Cardiac muscle cell (in vitro differentiated cells and primary cell): ENCODE results near the gene INPP4A. TPM values are rescaled to one million over a fixed set of nuclear protein-coding genes. Genes with fewer than 3 reads are reported as not detected.

Source experiments
- DNase-seq, 2 donors: peaks; one replicate each; pipeline versions ENCODE4 v3.0.0 to v3.0.0-alpha.2; 2010 to 2017; ENCODE audit warnings: low read depth in 1 of 2, low spot score in 1 of 2
- H3K27ac ChIP-seq: fragments of 200-600 bp; sonication (generic); 2 replicates; pipeline ENCODE4 v1.5.1; 2016
- H3K27me3 ChIP-seq: fragments of 200-600 bp; sonication (generic); 2 replicates; pipeline ENCODE4 v1.6.0; 2016; ENCODE audit warnings: control low read depth
- H3K36me3 ChIP-seq: fragments of 200-600 bp; sonication (generic); 2 replicates; pipeline ENCODE4 v1.5.1; 2016; ENCODE audit warnings: control low read depth
- H3K4me1 ChIP-seq: fragments of 200-600 bp; sonication (generic); 2 replicates; pipeline ENCODE4 v1.8.1; 2017; ENCODE audit warnings: low read depth, mild to moderate bottlenecking, mixed run types
- H3K4me3 ChIP-seq: fragments of 200-600 bp; sonication (generic); 2 replicates; pipeline ENCODE4 v1.5.1; 2016; ENCODE audit warnings: mild to moderate bottlenecking
- H3K9me3 ChIP-seq: fragments of 200-600 bp; sonication (generic); 2 replicates; pipeline ENCODE4 v1.5.1; 2017; ENCODE audit warnings: low read depth, mild to moderate bottlenecking, control low read depth
- polyA plus RNA-seq: library from polyadenylated mRNA; unstranded; fragments of >200 nt; fragmentation: Nextera tagmentation; extraction: Ambion mirVana; gene quantifications from 2 replicates; pipeline ENCODE4 v1.2.1, GENCODE V29; 2016
- total RNA-seq: library from RNA; depleted of rRNA; stranded (reverse); fragments of >200 nt; gene quantifications from 2 replicates; pipeline ENCODE4 v1.2.3, GENCODE V29; 2016
- TF ChIP-seq, protein P1 (sequence below): IDR thresholded peaks from 2 replicates; pipeline ENCODE4 v1.5.1; 2012; ENCODE audit warnings: low read depth, mild to moderate bottlenecking, low read length

Gene INPP4A
- total and polyA plus RNA-seq, 2 experiments from 2014 or later, result 11.6 to 25.0 TPM

DNA sequence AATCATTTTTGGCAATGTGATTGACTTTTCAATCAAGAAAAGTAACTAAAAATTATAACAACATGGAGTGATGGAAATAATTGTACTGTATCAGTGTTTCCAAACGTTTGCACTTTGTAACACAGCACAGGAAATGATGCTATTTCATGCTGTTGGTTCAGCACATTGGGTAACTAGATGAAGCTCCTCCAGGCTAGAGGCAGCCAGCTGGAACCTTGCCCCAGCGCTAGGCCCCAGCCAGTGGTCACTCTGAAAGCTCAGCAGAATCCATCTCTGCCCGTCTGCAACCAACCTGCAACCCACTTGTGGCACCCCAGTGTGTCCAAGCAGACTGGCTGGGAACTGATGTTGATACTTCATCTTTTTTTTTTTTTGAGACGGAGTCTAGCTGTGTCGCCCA lies 179.0 kb downstream of the INPP4A start:
- Histone ChIP-seq H3K4me3 (no peak overlapping the region), H3K36me3 (no peaks in the 10 kb centered on the region), H3K9me3 (no peaks in the 10 kb centered on the region), H3K4me1 (no peaks in the 10 kb centered on the region), H3K27ac (no peak overlapping the region), H3K27me3 (no peaks in the 10 kb centered on the region)
- TF ChIP-seq, protein P1, sequence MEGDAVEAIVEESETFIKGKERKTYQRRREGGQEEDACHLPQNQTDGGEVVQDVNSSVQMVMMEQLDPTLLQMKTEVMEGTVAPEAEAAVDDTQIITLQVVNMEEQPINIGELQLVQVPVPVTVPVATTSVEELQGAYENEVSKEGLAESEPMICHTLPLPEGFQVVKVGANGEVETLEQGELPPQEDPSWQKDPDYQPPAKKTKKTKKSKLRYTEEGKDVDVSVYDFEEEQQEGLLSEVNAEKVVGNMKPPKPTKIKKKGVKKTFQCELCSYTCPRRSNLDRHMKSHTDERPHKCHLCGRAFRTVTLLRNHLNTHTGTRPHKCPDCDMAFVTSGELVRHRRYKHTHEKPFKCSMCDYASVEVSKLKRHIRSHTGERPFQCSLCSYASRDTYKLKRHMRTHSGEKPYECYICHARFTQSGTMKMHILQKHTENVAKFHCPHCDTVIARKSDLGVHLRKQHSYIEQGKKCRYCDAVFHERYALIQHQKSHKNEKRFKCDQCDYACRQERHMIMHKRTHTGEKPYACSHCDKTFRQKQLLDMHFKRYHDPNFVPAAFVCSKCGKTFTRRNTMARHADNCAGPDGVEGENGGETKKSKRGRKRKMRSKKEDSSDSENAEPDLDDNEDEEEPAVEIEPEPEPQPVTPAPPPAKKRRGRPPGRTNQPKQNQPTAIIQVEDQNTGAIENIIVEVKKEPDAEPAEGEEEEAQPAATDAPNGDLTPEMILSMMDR, result no peak
- peak in 1 of 2 donors; percentile 79 for DNase-seq

DNA sequence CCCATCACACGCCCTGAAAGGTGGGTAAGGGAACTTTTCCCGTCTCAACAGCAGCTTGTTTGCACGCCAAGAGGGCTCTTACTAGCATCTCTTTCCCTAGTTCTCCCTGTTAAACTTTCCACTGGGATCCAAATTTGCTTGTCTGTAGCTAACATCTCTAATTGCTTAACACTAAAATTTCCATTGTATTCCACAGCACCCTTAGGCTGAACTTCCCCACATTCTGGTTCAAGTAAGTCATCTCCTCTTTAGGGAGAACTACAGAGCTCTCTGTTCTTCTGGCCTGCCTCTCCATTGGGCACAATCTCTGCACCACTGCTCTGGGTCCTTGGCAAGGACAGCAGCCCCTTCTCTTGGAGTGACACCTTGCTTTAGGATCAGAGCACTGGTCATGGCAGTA lies 187.7 kb downstream of the INPP4A start:
- Histone ChIP-seq H3K9me3 (no peaks in the 10 kb centered on the region), H3K4me1 (no peaks in the 10 kb centered on the region), H3K27me3 (no peaks in the 10 kb centered on the region), H3K4me3 (no peak overlapping the region), H3K36me3 (no peaks in the 10 kb centered on the region), H3K27ac (no peak overlapping the region)
- TF ChIP-seq, protein P1, result no peak
- DNase-seq, result no peak

DNA sequence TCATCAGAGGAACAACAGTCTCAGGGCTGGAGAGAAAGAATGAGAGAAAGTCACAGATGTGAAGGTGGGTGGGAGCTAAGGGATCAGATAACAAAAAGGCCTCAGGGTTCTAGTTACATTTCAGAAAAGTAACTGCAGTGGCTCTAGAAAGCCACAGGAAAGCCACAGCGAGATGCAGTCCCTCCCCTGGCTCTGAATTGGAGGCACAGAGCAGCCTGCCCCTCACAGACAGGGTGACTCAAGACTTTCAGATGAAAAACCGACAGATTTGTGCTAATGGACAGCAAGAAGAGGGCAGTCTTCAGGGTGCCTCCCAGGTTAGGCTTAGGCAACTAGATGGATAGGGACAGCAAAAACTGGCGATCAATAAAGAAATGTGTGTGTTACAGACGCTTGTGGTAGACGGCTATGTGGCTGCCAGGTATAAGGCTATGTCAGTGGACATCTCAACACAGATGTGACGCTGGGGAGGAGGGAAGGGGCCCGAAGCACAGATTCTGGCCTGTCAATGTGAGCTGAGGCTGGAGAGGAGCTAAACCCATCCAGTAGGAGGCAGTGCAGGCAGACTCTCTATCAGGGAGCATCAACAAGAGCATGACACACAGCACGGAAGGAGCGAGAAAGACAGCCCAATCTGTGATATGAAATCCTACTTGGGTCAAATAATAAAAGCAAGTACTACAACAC lies 189.9 kb downstream of the INPP4A start:
- H3K27ac ChIP-seq, result no peak overlapping the region
- no peak overlapping the region for H3K4me3 ChIP-seq
- no peaks in the 10 kb centered on the region for H3K27me3 ChIP-seq
- H3K36me3 ChIP-seq, result no peaks in the 10 kb centered on the region
- H3K9me3 ChIP-seq, result no peaks in the 10 kb centered on the region
- no peaks in the 10 kb centered on the region for H3K4me1 ChIP-seq
- DNase-seq, result no peak
- TF ChIP-seq, protein P1, result peak; percentile 32

DNA sequence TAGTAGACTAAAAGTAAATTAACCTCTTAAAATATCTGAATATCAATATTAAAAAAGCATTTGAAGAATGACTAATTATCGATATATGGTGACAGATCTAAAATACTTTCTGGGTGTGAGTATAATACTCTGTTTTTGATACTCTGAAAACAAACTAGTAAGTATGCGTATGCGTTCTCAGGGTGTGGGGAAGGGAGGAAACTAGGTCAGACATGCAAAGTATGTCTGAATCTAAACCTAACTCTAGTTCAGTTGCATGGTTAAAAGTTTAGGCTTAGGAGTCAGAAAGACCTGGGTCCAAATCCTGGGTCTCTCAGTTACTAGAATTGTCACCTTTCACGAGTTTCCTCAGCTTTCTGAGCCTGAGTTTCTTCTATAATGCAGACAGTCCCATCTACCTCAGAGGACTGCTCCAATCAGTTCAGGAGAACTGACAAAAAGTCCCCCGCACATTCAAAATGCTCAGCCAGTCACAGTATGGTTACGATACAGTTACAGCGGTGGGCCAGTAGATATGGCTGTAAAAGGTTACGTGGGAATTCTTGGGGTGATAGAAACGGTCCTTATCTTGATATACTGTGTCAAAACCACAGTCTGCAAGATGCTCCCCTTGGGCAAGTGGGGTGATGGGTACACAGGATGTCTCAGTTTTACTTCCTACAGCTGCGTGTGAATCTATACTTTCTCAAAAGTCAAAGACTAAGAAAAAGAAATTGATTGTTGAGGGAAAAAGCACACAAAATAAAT lies 192.9 kb downstream of the INPP4A start:
- TF ChIP-seq, protein P1, result no peak
- Histone ChIP-seq H3K9me3 (no peaks in the 10 kb centered on the region), H3K27me3 (no peaks in the 10 kb centered on the region), H3K4me3 (no peak overlapping the region), H3K4me1 (no peaks in the 10 kb centered on the region), H3K27ac (no peak overlapping the region), H3K36me3 (no peaks in the 10 kb centered on the region)
- no peak for DNase-seq

DNA sequence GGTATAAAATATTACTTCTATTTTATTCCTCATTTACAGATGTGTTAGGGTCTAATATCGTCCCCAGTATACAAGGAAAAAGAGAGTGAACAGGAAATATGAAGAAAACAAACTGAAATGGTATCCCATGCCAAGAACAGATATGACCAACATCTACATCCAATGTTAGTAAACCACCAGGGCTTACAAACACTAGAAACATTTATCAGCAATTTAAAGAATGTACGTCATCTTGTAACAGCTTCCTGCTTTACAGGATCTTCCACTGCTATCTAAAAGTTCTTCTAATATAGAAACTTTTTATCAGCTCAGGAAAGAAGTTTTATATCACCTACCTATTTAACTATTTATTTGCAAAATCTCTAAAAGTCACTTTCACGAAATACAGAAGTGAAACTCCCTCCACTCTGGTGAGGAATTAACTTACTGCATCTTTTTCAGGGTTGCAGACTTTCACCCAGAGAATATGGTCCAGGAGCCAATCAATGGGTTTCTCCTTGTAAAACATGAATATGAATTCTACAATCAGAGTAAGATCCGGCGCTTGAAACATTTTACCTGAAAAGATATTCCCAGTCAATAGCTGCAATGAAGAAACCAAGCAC lies 198.9 kb downstream of the INPP4A start:
- H3K36me3 ChIP-seq, result no peaks in the 10 kb centered on the region
- H3K4me1 ChIP-seq, result peaks cover 5% of the 10 kb centered on the region
- DNase-seq, result peak in 1 of 2 donors; percentile 26
- no peaks in the 10 kb centered on the region for H3K9me3 ChIP-seq
- TF ChIP-seq, protein P1, result no peak
- H3K27ac ChIP-seq, result no peak overlapping the region
- H3K27me3 ChIP-seq, result no peaks in the 10 kb centered on the region
- H3K4me3 ChIP-seq, result no peak overlapping the region

Other genes starting within 250 kb of the INPP4A start
- 0.04 TPM in 1 of 2 replicates, not detected in the other for gene CNGA3, start 98.4 kb upstream of the INPP4A start, total RNA-seq
- gene CNGA3, start 98.4 kb upstream of the INPP4A start, polyA plus RNA-seq, result not detected in 2 replicates
- gene COA5, start 163.7 kb downstream of the INPP4A start, total RNA-seq, result 64.0 and 78.5 TPM in 2 replicates
- 85.4 and 88.8 TPM in 2 replicates for gene COA5, start 163.7 kb downstream of the INPP4A start, polyA plus RNA-seq
- gene UNC50, start 163.7 kb downstream of the INPP4A start, total RNA-seq, result 35.0 and 37.9 TPM in 2 replicates
- 53.7 and 60.8 TPM in 2 replicates for gene UNC50, start 163.7 kb downstream of the INPP4A start, polyA plus RNA-seq